Type B pancreatic cell (in vitro differentiated cells): ENCODE measurements around the gene CNOT1. TPM values are rescaled to one million over a fixed set of nuclear protein-coding genes. Genes with fewer than 3 reads are reported as not detected.

Source experiments
- DNase-seq: peaks from one replicate; pipeline ENCODE4 v3.0.0; 2021; ENCODE audit warnings: mixed read lengths; ENCODE audit not compliant: unreplicated experiment; ENCODE audit errors: extremely low spot score
- H3K27ac Mint-ChIP-seq: 2 replicates; pipeline ENCODE4 v1.8.0; 2021; ENCODE audit warnings: mild to moderate bottlenecking, mixed read lengths
- H3K27me3 Mint-ChIP-seq: 2 replicates; pipeline ENCODE4 v1.8.0; 2021; ENCODE audit warnings: mixed read lengths
- H3K36me3 Mint-ChIP-seq: 2 replicates; pipeline ENCODE4 v1.8.0; 2021; ENCODE audit warnings: mixed read lengths
- H3K4me1 Mint-ChIP-seq: one replicate; pipeline ENCODE4 v1.8.0; 2021; ENCODE audit warnings: mixed read lengths; ENCODE audit not compliant: unreplicated experiment
- H3K4me3 Mint-ChIP-seq: 2 replicates; pipeline ENCODE4 v1.8.0; 2021; ENCODE audit warnings: mild to moderate bottlenecking, mixed read lengths
- H3K9me3 Mint-ChIP-seq: 2 replicates; pipeline ENCODE4 v1.8.0; 2021; ENCODE audit warnings: mixed read lengths
- CTCF ChIP-seq: fragments of 200-600 bp; sonication (generic); conservative IDR thresholded peaks from 2 replicates; pipeline ENCODE4 v1.5.0; 2021; ENCODE audit warnings: antibody characterized with exemption, mild to moderate bottlenecking
- total RNA-seq: library from RNA; stranded (reverse); gene quantifications from 2 replicates; pipeline ENCODE4 v1.2.1, GENCODE V29; 2021; ENCODE audit warnings: low replicate concordance

CNOT1 gene
- total RNA-seq, 1 donor from 2014 or later: 216 TPM

GRCh38 chr16:58502217-58502921 is 127.3 kb downstream of the CNOT1 start:
- no peaks in the 10 kb centered on the region for H3K9me3 Mint-ChIP-seq
- no peaks in the 10 kb centered on the region for H3K36me3 Mint-ChIP-seq
- H3K4me1 Mint-ChIP-seq: peaks cover 4% of the 10 kb centered on the region
- peak overlapping the region; percentile 92 for H3K4me3 Mint-ChIP-seq
- no peak for TF ChIP-seq CTCF
- no peaks in the 10 kb centered on the region for H3K27me3 Mint-ChIP-seq
- no peak overlapping the region for H3K27ac Mint-ChIP-seq
- DNase-seq: no peak

GRCh38 chr16:58501242-58502131 is 128.1 kb downstream of the CNOT1 start:
- Mint-ChIP-seq H3K4me3 (peak overlapping the region; percentile 92), H3K27me3 (no peaks in the 10 kb centered on the region), H3K9me3 (no peaks in the 10 kb centered on the region), H3K27ac (peak overlapping the region; percentile 89), H3K4me1 (peaks cover 4% of the 10 kb centered on the region), H3K36me3 (no peaks in the 10 kb centered on the region)
- no peak for DNase-seq
- no peak for TF ChIP-seq CTCF

- no peaks in the 10 kb centered on the region for H3K27me3 Mint-ChIP-seq
- no peak for DNase-seq
These were observed 129.0 kb downstream of the CNOT1 start for GRCh38 chr16:58500430-58501241.

GRCh38 chr16:58499615-58500351 is 129.8 kb downstream of the CNOT1 start, which contains the start of gene NDRG4:
NDRG4 (plus strand) TSS chr16:58500143; CDS start chr16:58500249, 106 bp downstream.
- DNase-seq: no peak
- Mint-ChIP-seq H3K36me3 (no peaks in the 10 kb centered on the region), H3K4me3 (peak within 1 kb of the TSS; percentile 92), H3K4me1 (peaks cover 15% of the 10 kb centered on the region), H3K27me3 (no peaks in the 10 kb centered on the region), H3K27ac (peak within 1 kb of the TSS; percentile 78), H3K9me3 (no peaks in the 10 kb centered on the region)
- no peak for TF ChIP-seq CTCF

More at GRCh38 chr16:58500430-58501241, 129.0 kb downstream of the CNOT1 start:
- Mint-ChIP-seq H3K36me3 (no peaks in the 10 kb centered on the region), H3K4me3 (peak overlapping the region; percentile 92), H3K9me3 (no peaks in the 10 kb centered on the region), H3K4me1 (peaks cover 6% of the 10 kb centered on the region), H3K27ac (peak overlapping the region; percentile 89)
- TF ChIP-seq CTCF: no peak

- no peaks in the 10 kb centered on the region for H3K27me3 Mint-ChIP-seq
- DNase-seq: no peak
- peak overlapping the region; percentile 8 for H3K4me3 Mint-ChIP-seq
- H3K27ac Mint-ChIP-seq: no peak overlapping the region
- no peaks in the 10 kb centered on the region for H3K9me3 Mint-ChIP-seq
- peaks cover 19% of the 10 kb centered on the region for H3K4me1 Mint-ChIP-seq
- no peaks in the 10 kb centered on the region for H3K36me3 Mint-ChIP-seq
- TF ChIP-seq CTCF: no peak
These were observed 130.5 kb downstream of the CNOT1 start for GRCh38 chr16:58499092-58499511.
